Measurements from ENCODE around the gene ADAM15. TPM values are rescaled to one million over a fixed set of nuclear protein-coding genes. Genes with fewer than 3 reads are reported as not detected.

ADAM15 gene
- total RNA-seq, 4 donors from 2014 or later = 65.4 to 115 (median 100.0) TPM

- no peaks in the 10 kb centered on the region for H3K36me3 ChIP-seq
- peaks cover 11 to 76% (median 60%) of the 10 kb centered on the region in 3 donors for H3K4me1 ChIP-seq
- no peaks in the 10 kb centered on the region for H3K9me3 ChIP-seq
- H3K27me3 ChIP-seq = peaks cover 60% of the 10 kb centered on the region
- H3K27ac ChIP-seq = no peak overlapping the region
- TF ChIP-seq CTCF (IDR thresholded peaks at IDR 0.05) (no peak), POLR2AphosphoS5 (IDR thresholded peaks at IDR 0.05) (no peak), POLR2A (IDR thresholded peaks at IDR 0.05) (no peak), EP300 (IDR thresholded peaks at IDR 0.05) (no peak)
- 11 to 22% methylated on average over 8 to 19 of the region's 68 CpGs for WGBS, 2 donors (ENCODE audit: low coverage in 1 of 2)
- no peak for ATAC-seq
- peak overlapping the region in 1 of 2 donors; percentile 34 for H3K4me3 ChIP-seq
Measured at GRCh38 chr1:155081472-155082300, 30.6 kb downstream of the ADAM15 start.

GRCh38 chr1:155082301-155083051 is 31.4 kb downstream of the ADAM15 start:
- H3K9me3 ChIP-seq = no peaks in the 10 kb centered on the region
- H3K36me3 ChIP-seq = no peaks in the 10 kb centered on the region
- 5 to 10% methylated on average over 4 to 8 of the region's 36 CpGs for WGBS, 2 donors (ENCODE audit: low coverage in 1 of 2)
- peaks cover 11 to 81% (median 60%) of the 10 kb centered on the region in 3 donors for H3K4me1 ChIP-seq
- no peak for ATAC-seq
- H3K27ac ChIP-seq = no peak overlapping the region
- H3K27me3 ChIP-seq = peaks cover 60% of the 10 kb centered on the region
- TF ChIP-seq CTCF (IDR thresholded peaks at IDR 0.05) (no peak), EP300 (IDR thresholded peaks at IDR 0.05) (no peak), POLR2AphosphoS5 (IDR thresholded peaks at IDR 0.05) (no peak), POLR2A (IDR thresholded peaks at IDR 0.05) (no peak)
- peak overlapping the region in 1 of 2 donors; percentile 34 for H3K4me3 ChIP-seq

- no peak for ATAC-seq
- no peak for TF ChIP-seq POLR2AphosphoS5 (IDR thresholded peaks at IDR 0.05)
- WGBS, 2 donors (ENCODE audit: low coverage in 1 of 2) = 40% methylated on average over 1 of the region's 6 CpGs; no CpG with 5 or more reads in 1 of the 2 donors
- peaks cover 60% of the 10 kb centered on the region for H3K27me3 ChIP-seq
- H3K4me1 ChIP-seq = peaks cover 11 to 80% (median 60%) of the 10 kb centered on the region in 3 donors
- no peaks in the 10 kb centered on the region for H3K9me3 ChIP-seq
- no peaks in the 10 kb centered on the region for H3K36me3 ChIP-seq
- H3K4me3 ChIP-seq = no peak overlapping the region
- no peak overlapping the region for H3K27ac ChIP-seq
Measured at GRCh38 chr1:155083052-155083541, 32.0 kb downstream of the ADAM15 start.

- peak overlapping the region in 1 of 2 donors; percentile 68 for H3K4me3 ChIP-seq
- no peak for ATAC-seq
- H3K9me3 ChIP-seq = no peaks in the 10 kb centered on the region
- WGBS, 2 donors (ENCODE audit: low coverage in 1 of 2) = 28 to 49% methylated on average over 6 to 14 of the region's 21 CpGs
- H3K27me3 ChIP-seq = peaks cover 55% of the 10 kb centered on the region
- H3K36me3 ChIP-seq = no peaks in the 10 kb centered on the region
- TF ChIP-seq POLR2A (IDR thresholded peaks at IDR 0.05) = no peak
- peaks cover 11 to 70% (median 53%) of the 10 kb centered on the region in 3 donors for H3K4me1 ChIP-seq
- H3K27ac ChIP-seq = peak overlapping the region in 2 of 4 donors; percentile 90 to 91
Measured at GRCh38 chr1:155083865-155084721, 33.0 kb downstream of the ADAM15 start.

GRCh38 chr1:155084722-155085503 is 33.8 kb downstream of the ADAM15 start:
- WGBS, 2 donors (ENCODE audit: low coverage in 1 of 2) = 0% methylated on average over 4 of the region's 67 CpGs; no CpG with 5 or more reads in 1 of the 2 donors
- Histone ChIP-seq H3K9me3 (no peaks in the 10 kb centered on the region), H3K27ac (peak overlapping the region; percentile 60 to 91 (median 90)), H3K36me3 (no peaks in the 10 kb centered on the region), H3K27me3 (peaks cover 46% of the 10 kb centered on the region), H3K4me1 (peaks cover 11 to 62% (median 45%) of the 10 kb centered on the region in 3 donors), H3K4me3 (peak overlapping the region; percentile 43 to 68)
- peak in 3 of 4 experiments; percentile 96 to 99 (median 98) for TF ChIP-seq CTCF (IDR thresholded peaks at IDR 0.05)
- no peak for TF ChIP-seq POLR2A (IDR thresholded peaks at IDR 0.05)
- TF ChIP-seq POLR2AphosphoS5 (IDR thresholded peaks at IDR 0.05) = peak; percentile 53
- peak; percentile 89 for ATAC-seq

Measured in gastroesophageal sphincter (tissue), 4 donors.